Left hindlimb (tissue), 1 donor: ENCODE data around the gene SPINK2.
A peak's percentile ranks its signal among the peaks of the same experiment; 100 is the strongest.

Source experiments
- DNase-seq: peaks from one replicate; pipeline ENCODE4 v3.0.0-alpha.2; 2018

The SPINK2 gene

GRCh38 chr4:56821381-56822243 is at the start of gene SPINK2:
TSS of gene SPINK2 (minus strand) at chr4:56821701. CDS start at chr4:56821662, 39 bp downstream.
- no peak for DNase-seq

DNA sequence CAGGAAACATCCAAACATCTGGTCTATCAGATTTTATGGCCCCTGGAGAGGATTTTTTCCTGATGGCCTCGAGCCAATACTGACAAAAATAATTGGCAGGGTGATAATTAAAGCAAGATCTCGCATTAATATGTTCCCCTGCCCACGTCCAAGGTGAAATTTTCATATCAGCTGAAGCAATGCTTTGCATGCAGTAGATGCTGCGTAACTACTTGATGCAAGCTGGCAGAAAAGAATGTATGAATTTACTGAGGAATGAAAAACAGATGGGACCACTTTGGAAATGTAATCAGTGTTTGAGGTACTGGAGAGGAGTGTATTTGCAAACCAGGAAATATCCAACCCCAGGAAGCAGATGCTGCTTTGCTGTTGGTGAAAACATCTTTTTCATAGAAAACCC is 49.4 kb upstream of the SPINK2 start:
- peak; percentile 42 for DNase-seq

GRCh38 chr4:56863441-56864139 is 42.1 kb upstream of the SPINK2 start:
- no peak for DNase-seq

DNA sequence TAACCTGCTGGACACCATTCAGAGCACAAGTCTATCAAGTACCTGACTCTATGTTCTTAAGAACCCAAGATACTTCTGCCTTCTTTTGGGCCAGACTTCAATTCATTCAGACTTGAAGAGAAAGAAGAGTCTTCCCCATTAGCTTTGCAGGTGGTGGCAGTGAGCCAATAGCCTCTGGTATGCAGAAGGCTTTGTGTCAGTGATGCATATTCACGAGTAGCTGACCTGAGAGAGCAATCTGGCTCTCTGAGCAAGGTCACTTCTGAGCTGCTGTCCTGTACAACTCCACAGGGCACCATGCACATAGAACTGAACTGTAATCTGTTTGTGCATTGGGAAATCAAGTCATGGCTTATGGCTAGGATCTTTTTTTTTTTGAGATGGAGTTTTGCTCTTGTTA is 39.9 kb upstream of the SPINK2 start:
- no peak for DNase-seq

DNA sequence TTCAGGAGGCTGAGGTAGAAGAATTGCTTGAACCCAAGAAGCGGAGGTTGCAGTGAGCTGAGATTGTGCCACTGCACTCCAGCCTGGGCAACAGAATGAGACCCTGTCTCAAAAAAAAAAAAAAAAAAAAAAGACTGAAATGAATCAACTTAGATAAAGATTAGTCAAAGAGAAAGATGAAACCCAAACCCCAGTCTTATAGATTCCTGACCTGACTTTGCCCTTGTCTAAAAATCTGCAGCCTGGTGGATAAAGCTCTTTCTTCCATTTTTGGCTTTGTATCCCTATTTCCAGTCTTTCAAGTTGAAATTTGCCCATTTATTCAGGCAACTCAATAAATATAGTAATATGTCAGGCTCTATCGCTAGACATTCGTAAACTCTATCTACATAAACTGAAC is 39.3 kb upstream of the SPINK2 start:
- DNase-seq = no peak

DNA sequence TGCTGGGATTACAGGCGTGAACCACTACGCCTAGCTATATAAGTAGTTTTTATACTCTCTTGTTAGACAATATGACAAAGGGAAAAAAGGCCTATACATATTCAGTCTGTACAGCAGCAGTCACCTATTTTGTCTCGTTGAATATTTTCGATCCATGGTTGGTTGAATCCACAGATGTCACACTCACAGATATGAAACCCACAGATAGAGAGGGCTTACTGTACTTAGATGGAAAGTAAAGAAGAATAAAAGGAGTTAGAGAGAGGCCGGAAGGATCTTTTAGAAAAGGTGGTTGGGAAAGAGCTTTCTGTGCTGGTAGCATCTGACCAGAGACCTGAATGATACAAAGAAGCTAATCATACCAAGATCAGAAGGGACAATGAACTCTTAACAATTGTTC is 38.3 kb upstream of the SPINK2 start:
- DNase-seq = no peak

DNA sequence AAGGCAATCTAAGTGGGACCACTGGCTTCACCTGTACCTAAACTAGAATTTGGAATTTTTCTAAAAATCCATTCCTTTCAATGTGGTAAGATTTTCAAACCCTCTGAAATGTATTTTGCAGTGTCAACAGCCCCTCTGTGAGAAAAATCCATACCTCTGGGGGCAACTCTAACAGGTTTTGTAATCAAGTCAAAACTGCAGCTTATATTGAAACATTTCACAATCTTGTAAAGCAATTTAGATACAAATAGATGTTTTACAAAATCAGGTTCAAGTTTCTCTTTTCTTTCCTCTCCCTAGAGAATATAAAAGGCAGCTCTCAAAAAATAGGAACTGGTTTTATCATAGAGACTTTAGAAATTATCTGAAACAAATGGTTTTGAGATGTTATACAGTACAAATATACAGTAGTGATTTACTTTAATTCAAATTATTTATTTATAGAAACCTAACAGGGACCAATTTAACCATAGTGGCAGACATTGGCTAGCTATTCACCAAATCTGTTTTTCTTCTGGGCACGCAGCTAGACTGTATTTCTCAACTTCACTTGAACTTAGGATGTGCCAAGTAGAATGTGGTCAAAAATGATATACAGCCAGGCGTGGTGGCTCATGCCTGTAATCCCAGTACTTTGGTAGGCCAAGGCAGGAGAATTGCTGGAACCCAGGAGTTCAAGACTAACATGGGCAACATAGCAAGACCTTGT is 36.3 kb upstream of the SPINK2 start:
- peak; percentile 35 for DNase-seq

DNA sequence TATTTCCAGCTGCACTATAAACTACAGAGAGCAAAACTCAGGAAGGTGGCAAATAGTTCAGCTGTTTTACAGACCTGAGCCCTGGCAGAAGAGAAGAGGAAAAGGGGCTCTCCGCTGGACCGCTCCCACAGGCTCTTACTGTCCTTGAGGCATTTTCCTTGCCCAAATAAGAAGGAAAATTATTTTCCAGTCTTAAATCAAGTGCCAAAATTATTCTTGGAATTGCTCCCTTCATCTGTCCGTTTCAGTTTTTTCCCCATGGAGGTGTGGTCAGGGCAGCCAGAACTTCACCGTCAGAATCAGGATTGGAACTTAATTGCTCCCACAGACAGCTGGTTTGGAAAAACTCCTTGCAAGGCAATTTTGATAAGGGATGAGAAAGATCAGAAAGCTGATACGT is 35.2 kb upstream of the SPINK2 start:
- DNase-seq = peak; percentile 53

GRCh38 chr4:56850910-56851309 is 29.4 kb upstream of the SPINK2 start:
- no peak for DNase-seq

- no peak for DNase-seq
Measured at GRCh38 chr4:56844802-56845580, 23.5 kb upstream of the SPINK2 start.

GRCh38 chr4:56843421-56843899 is 22.0 kb upstream of the SPINK2 start:
- no peak for DNase-seq

DNA sequence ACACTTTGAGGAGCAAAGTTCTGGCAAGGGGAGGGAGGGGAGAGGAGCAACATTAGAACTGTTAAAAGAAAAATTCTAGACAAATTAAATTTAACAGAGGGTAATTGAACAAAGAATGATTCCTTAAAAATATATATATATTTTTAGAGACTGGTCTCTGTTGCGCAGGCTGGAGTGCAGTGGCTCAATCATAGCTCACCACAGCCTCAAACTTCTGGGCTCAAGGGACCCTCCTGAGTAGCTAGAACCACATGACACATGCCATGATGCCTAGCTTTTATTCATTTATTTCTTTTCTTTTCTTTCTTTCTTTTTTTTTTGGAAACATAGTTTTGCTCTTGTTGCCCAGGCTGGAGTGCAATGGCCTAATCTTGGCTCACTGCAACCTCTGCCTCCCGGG is 19.1 kb upstream of the SPINK2 start:
- DNase-seq = no peak

- DNase-seq = no peak
Measured at GRCh38 chr4:56828784-56829535, 7.5 kb upstream of the SPINK2 start.

DNA sequence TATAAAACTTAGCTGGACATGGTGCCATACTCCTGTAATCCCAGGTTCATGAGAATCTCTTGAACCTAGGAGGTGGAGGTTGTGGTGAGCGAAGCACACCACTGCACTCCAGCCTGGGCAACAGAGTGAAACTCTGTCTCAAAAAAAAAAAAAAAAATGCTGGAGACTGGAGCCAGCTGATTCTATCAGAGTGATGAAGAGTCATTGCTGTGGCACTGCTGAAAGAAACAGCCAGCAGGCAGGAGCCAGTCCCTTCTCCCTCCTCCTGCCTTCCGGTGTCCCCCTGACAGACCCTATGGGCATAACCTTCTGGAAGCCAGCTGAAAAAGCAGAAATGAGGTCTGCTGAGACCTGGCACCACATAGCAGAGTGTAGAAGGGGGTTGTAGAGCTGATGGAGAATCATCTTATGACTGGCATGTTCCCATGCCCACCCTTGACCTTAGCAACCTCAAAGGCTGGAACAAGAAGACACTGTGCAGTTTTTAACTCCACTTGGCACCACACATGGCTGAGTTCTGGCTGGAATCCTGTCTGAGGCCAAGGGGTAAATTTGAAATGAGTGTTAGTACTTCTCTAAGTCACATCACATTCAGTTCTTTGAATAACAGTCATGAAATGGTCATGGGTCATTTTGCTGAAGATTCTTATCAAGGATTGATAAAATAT is 2.6 kb upstream of the SPINK2 start:
- DNase-seq = no peak

GRCh38 chr4:56818797-56819196 is 2.7 kb downstream of the SPINK2 start:
- DNase-seq = no peak

- no peak for DNase-seq
Measured at GRCh38 chr4:56817840-56818491, 3.5 kb downstream of the SPINK2 start.

GRCh38 chr4:56806666-56807065 is 14.8 kb downstream of the SPINK2 start:
- DNase-seq = no peak

DNA sequence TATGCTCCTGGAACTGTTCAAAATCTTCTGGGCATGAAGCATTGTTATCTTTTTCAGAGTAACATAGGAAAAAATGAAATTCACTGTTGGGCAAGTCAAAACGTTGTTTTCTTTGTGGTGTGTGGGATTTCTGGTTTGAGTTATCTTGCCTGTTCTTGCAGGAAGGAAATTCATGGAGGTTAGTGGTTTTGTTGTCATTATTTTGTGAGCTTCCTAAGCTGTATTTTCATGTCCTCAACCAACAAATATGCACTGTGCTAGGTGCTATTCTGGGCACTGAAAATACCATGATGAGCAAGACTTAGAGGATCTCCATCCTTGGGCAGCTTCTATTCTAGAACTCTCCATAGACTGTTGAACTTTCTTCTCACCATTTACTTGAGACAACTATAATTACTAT is 16.9 kb downstream of the SPINK2 start:
- DNase-seq = no peak

- DNase-seq = no peak
Measured at GRCh38 chr4:56803471-56803870, 18.0 kb downstream of the SPINK2 start.

DNA sequence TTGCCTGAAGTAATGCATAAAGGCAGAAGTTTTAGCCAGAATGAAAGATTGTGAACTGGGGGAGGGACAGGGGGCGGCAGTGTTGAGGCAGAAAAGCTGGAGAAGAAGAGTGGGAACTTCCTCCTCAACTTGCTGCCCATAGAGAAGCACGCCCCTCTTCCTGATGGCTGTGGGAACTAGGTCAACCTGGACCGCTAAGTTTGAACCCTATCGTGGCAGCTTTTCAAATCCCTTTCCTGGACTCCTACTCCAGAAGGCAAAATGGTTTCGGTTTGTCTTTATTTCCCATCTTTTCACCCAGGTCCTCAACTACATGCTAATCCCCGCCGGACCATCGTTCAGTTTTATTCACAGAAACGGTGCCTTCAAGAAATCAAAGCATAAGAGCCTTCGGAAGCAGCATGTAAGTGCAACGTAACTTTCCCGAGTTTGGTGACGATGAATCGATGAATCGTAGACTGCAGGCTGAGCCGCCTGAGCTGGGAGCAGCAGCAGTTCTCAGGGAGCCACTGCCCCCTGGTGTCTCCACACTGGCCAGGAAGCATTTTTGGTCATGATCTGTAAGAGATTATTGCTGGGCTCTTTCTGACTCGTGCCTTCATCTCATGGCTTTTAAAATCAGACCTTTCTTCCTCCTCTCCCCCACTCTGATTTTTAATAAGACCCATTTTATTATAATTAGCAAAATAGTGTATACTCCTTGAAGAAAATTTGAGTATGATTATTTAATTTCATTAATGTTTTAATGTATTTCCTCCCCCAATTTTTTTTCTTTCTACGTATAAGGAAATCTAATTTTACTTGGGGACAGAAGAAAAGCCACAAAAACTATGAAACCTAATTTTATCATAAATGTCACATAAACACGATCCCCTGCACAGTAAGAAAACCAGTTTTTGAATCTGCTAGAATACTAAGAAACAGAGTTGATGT is 21.4 kb downstream of the SPINK2 start:
- peak; percentile 89 for DNase-seq
